Osteocyte (in vitro differentiated cells): Measurements from ENCODE around the gene SNCB. TPM values are rescaled to one million over a fixed set of nuclear protein-coding genes. Genes with fewer than 3 reads are reported as not detected.

ENCODE experiments used
- DNase-seq: peaks from one replicate; pipeline ENCODE4 v3.0.0; 2021; ENCODE audit warnings: mixed read lengths; ENCODE audit not compliant: unreplicated experiment; ENCODE audit errors: extremely low spot score
- H3K27ac Mint-ChIP-seq: one replicate; pipeline ENCODE4 v1.8.0; 2021; ENCODE audit warnings: mild to moderate bottlenecking, mixed read lengths; ENCODE audit not compliant: unreplicated experiment
- H3K27me3 Mint-ChIP-seq: one replicate; pipeline ENCODE4 v1.8.0; 2021; ENCODE audit warnings: mixed read lengths; ENCODE audit not compliant: unreplicated experiment
- H3K36me3 Mint-ChIP-seq: one replicate; pipeline ENCODE4 v1.8.0; 2021; ENCODE audit warnings: mixed read lengths; ENCODE audit not compliant: unreplicated experiment
- H3K4me1 Mint-ChIP-seq: one replicate; pipeline ENCODE4 v1.8.0; 2021; ENCODE audit warnings: mixed read lengths; ENCODE audit not compliant: unreplicated experiment
- H3K4me3 Mint-ChIP-seq: one replicate; pipeline ENCODE4 v1.8.0; 2021; ENCODE audit warnings: mild to moderate bottlenecking, moderate library complexity, mixed read lengths; ENCODE audit not compliant: unreplicated experiment
- H3K9me3 Mint-ChIP-seq: one replicate; pipeline ENCODE4 v1.8.0; 2021; ENCODE audit warnings: mixed read lengths; ENCODE audit not compliant: unreplicated experiment
- CTCF ChIP-seq: fragments of 200-600 bp; sonication (generic); IDR thresholded peaks from 2 replicates; pipeline ENCODE4 v1.5.0; 2021; ENCODE audit warnings: antibody characterized with exemption, mild to moderate bottlenecking, moderate library complexity
- total RNA-seq: library from RNA; stranded (reverse); gene quantifications from 2 replicates; pipeline ENCODE4 v1.2.1, GENCODE V29; 2021

SNCB gene
- total RNA-seq, 1 donor from 2014 or later: not detected

GRCh38 chr5:176587398-176587797 lies 42.9 kb downstream of the SNCB start:
- Mint-ChIP-seq H3K36me3 (no peaks in the 10 kb centered on the region), H3K9me3 (no peaks in the 10 kb centered on the region), H3K27me3 (no peaks in the 10 kb centered on the region), H3K4me1 (no peaks in the 10 kb centered on the region), H3K4me3 (no peak overlapping the region), H3K27ac (no peak overlapping the region)
- DNase-seq: no peak
- no peak for TF ChIP-seq CTCF

GRCh38 chr5:176583076-176583475 lies 47.3 kb downstream of the SNCB start:
- peaks cover 3% of the 10 kb centered on the region for H3K27me3 Mint-ChIP-seq
- no peak for DNase-seq
- H3K4me3 Mint-ChIP-seq: no peak overlapping the region
- no peak for TF ChIP-seq CTCF
- no peaks in the 10 kb centered on the region for H3K4me1 Mint-ChIP-seq
- H3K36me3 Mint-ChIP-seq: no peaks in the 10 kb centered on the region
- no peaks in the 10 kb centered on the region for H3K9me3 Mint-ChIP-seq
- no peak overlapping the region for H3K27ac Mint-ChIP-seq

GRCh38 chr5:176581361-176581760 lies 49.0 kb downstream of the SNCB start:
- Mint-ChIP-seq H3K27me3 (peaks cover 3% of the 10 kb centered on the region), H3K4me3 (no peak overlapping the region), H3K27ac (no peak overlapping the region), H3K9me3 (no peaks in the 10 kb centered on the region), H3K4me1 (no peaks in the 10 kb centered on the region), H3K36me3 (no peaks in the 10 kb centered on the region)
- TF ChIP-seq CTCF: no peak
- no peak for DNase-seq

GRCh38 chr5:176579323-176579722 lies 51.0 kb downstream of the SNCB start:
- Mint-ChIP-seq H3K27ac (no peak overlapping the region), H3K4me1 (no peaks in the 10 kb centered on the region), H3K27me3 (peaks cover 3% of the 10 kb centered on the region), H3K4me3 (no peak overlapping the region), H3K9me3 (no peaks in the 10 kb centered on the region), H3K36me3 (no peaks in the 10 kb centered on the region)
- TF ChIP-seq CTCF: no peak
- DNase-seq: no peak

GRCh38 chr5:176578391-176578808 lies 51.9 kb downstream of the SNCB start:
- Mint-ChIP-seq H3K4me1 (no peaks in the 10 kb centered on the region), H3K9me3 (no peaks in the 10 kb centered on the region), H3K36me3 (no peaks in the 10 kb centered on the region), H3K4me3 (no peak overlapping the region), H3K27me3 (peaks cover 3% of the 10 kb centered on the region), H3K27ac (no peak overlapping the region)
- TF ChIP-seq CTCF: peak; percentile 51
- DNase-seq: no peak
